Activated naive CD8-positive, alpha-beta T cell (primary cell): Measurements from ENCODE around the gene CABLES2.

Experiments
- H3K27ac Mint-ChIP-seq: one replicate; pipeline ENCODE4 v1.8.0; 2021; ENCODE audit warnings: mixed read lengths
- H3K27me3 Mint-ChIP-seq: one replicate; pipeline ENCODE4 v1.8.0; 2021; ENCODE audit warnings: mixed read lengths
- H3K36me3 Mint-ChIP-seq: one replicate; pipeline ENCODE4 v1.8.0; 2021; ENCODE audit warnings: mixed read lengths
- H3K4me1 Mint-ChIP-seq: one replicate; pipeline ENCODE4 v1.8.0; 2021; ENCODE audit warnings: low read depth, mixed read lengths
- H3K4me3 Mint-ChIP-seq: one replicate; pipeline ENCODE4 v1.8.0; 2021; ENCODE audit warnings: mild to moderate bottlenecking, mixed read lengths
- H3K9me3 Mint-ChIP-seq: one replicate; pipeline ENCODE4 v1.8.0; 2021; ENCODE audit warnings: low read depth, mixed read lengths

The CABLES2 gene

DNA sequence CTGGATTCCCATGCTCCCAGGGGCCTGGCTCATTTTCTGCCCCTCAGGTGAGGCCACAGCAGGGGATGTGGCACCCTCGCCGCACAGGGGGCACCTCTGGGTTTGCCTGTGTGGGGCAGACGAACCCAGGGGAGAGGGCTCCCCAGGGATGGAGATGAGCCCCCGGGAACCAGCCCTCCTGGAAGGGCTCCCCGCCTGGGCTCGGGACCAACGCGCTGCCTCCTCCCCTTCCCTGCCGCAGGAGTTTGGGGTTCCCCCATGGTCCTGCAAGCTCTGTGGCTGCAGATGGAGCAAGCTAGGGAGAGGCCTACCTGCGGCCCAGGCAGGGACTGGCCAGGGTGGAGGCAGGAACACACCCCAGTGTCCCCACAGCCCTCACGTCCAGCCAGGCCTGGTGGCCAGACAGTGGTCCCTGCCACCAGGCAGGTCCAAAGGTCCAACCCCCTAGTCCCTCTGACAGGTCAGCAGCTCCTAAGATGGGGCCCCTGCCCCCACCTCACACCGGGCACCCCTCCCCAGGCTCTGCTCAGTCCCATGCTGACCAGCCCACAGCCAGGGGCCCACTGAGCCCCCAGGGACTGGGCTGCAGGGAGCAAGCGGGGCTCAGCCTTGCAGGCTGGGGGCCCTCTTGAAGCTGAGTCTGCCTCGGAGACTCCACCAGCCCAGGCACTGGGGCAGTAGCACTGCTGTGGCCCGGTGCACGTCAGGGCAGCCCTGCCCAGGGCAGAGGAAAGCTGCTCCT, 53.6 kb downstream of the CABLES2 start:
- Mint-ChIP-seq H3K27me3 (no peaks in the 10 kb centered on the region), H3K4me1 (no peaks in the 10 kb centered on the region), H3K9me3 (no peaks in the 10 kb centered on the region), H3K36me3 (peaks cover 2% of the 10 kb centered on the region), H3K27ac (no peak overlapping the region), H3K4me3 (no peak overlapping the region)

- Mint-ChIP-seq H3K27me3 (no peaks in the 10 kb centered on the region), H3K36me3 (peaks cover 2% of the 10 kb centered on the region), H3K4me1 (no peaks in the 10 kb centered on the region), H3K4me3 (no peak overlapping the region), H3K27ac (no peak overlapping the region), H3K9me3 (no peaks in the 10 kb centered on the region)
Observed at GRCh38 chr20:62352402-62353288, 54.4 kb downstream of the CABLES2 start.

DNA sequence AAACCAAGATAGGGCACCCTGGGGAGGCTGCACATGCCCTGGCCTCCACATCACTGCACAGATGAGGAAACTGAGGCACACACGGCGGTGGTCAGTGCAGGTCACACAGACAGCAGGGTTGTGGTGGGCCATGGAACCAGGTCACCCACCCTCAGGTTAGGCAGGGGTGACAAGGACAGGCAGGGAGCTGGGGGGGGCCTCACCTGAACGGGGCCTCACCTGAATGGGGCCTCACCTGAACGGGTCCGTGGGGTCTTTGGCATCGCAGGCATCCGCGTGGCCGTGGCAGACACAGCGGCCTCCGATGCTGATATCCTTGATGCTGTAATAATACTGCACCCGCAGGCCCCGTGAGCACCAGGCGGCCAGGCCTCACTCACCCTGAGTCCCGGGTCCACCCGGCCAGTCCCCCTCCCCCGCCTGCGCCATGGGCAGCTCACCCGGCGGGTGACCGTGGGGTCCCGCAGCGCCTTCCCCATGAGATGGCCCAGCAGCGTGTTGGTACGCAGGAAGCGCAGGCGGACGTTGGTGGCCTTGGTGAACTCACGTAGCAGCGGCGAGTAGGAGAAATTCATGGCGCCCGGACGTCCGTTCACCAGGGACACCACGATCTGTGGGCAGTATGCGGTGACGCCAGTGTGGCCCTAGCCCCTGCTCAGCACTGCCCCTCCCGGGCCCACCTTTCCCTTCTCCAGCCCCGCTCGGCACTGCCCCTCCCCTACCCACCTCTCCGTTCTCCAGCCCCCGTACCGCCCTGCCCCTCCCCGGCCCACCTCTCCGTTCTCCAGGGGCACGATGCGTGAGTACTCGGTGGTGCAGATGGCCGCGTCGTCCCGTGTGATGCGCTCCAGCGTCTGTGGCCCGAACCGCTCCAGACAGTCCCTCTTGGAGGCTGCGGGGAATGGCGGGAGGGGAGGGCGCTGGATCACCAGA, 55.4 kb downstream of the CABLES2 start:
- Mint-ChIP-seq H3K4me1 (no peaks in the 10 kb centered on the region), H3K27me3 (no peaks in the 10 kb centered on the region), H3K4me3 (no peak overlapping the region), H3K27ac (no peak overlapping the region), H3K36me3 (peaks cover 2% of the 10 kb centered on the region), H3K9me3 (no peaks in the 10 kb centered on the region)

DNA sequence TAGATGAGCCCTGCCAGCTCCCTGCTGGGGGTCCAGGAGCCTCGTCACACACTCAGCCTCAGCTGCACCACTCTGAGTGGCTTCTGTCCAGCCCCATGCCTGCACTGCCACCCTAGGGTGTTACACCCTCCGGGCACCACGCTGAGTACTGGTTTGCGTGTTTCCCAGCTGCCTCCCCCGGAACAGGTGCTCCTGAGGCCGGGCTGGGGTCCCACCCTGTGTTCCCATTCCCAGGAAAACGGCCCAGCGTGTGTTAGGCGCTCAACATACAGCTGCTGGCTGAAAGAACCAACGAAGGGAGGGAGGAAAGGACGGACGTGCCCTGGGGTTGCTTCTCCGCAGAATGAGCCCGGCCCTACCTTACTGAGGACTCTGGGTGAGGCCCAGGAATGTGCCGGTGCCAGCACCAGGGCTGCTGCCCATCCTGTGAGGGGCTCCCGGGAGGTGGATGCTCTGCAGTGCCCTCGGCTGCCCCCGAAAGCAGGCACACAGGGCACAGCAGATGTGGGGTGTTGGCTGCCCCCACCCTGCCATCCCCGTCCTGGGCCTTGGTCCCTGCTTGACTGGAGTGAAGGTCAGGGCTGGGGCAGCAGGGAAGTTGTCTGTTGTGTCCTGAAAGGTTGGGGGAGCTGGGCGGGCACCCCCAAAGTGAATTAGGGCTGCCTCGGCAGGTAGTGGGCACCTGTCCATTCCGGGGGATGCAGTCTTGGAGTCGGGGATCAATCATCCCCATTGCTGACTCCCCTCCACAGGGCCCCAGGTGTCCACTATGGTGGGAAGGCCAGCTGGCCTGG, 56.3 kb downstream of the CABLES2 start:
- H3K27me3 Mint-ChIP-seq: no peaks in the 10 kb centered on the region
- no peak overlapping the region for H3K4me3 Mint-ChIP-seq

GRCh38 chr20:62350098-62350628, 56.9 kb downstream of the CABLES2 start:
- Mint-ChIP-seq H3K9me3 (no peaks in the 10 kb centered on the region), H3K4me3 (no peak overlapping the region), H3K27ac (no peak overlapping the region), H3K27me3 (no peaks in the 10 kb centered on the region), H3K36me3 (peaks cover 2% of the 10 kb centered on the region), H3K4me1 (no peaks in the 10 kb centered on the region)

More for the DNA sequence above, 56.3 kb downstream of the CABLES2 start:
- Mint-ChIP-seq H3K36me3 (peaks cover 2% of the 10 kb centered on the region), H3K9me3 (no peaks in the 10 kb centered on the region), H3K27ac (no peak overlapping the region), H3K4me1 (no peaks in the 10 kb centered on the region)

- Mint-ChIP-seq H3K4me1 (no peaks in the 10 kb centered on the region), H3K27me3 (no peaks in the 10 kb centered on the region), H3K4me3 (no peak overlapping the region), H3K9me3 (no peaks in the 10 kb centered on the region), H3K27ac (peak overlapping the region; percentile 54), H3K36me3 (peaks cover 2% of the 10 kb centered on the region)
Observed at GRCh38 chr20:62349556-62350097, 57.5 kb downstream of the CABLES2 start.

- peaks cover 2% of the 10 kb centered on the region for H3K36me3 Mint-ChIP-seq
- H3K4me1 Mint-ChIP-seq: no peaks in the 10 kb centered on the region
- no peaks in the 10 kb centered on the region for H3K9me3 Mint-ChIP-seq
- no peak overlapping the region for H3K4me3 Mint-ChIP-seq
- no peak overlapping the region for H3K27ac Mint-ChIP-seq
- no peaks in the 10 kb centered on the region for H3K27me3 Mint-ChIP-seq
Observed at GRCh38 chr20:62348604-62349003, 58.5 kb downstream of the CABLES2 start.

- no peaks in the 10 kb centered on the region for H3K27me3 Mint-ChIP-seq
- no peak overlapping the region for H3K27ac Mint-ChIP-seq
- H3K4me1 Mint-ChIP-seq: no peaks in the 10 kb centered on the region
- H3K36me3 Mint-ChIP-seq: peaks cover 2% of the 10 kb centered on the region
- no peak overlapping the region for H3K4me3 Mint-ChIP-seq
- H3K9me3 Mint-ChIP-seq: no peaks in the 10 kb centered on the region
Observed at GRCh38 chr20:62347445-62347844, 59.6 kb downstream of the CABLES2 start.

DNA sequence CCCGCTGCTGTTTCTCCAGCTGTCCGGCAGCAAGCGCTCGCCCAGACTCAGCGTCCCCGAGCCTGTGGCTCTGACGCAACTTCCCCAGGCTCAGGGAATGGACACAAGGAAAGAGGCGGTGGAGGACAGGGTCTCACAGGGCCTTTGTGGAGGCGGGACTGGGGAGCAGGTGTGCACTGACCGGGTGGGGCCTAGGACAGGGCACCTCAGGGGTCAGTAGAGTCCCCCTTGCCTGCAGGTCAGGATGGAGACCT, 60.0 kb downstream of the CABLES2 start:
- H3K27me3 Mint-ChIP-seq: no peaks in the 10 kb centered on the region
- H3K9me3 Mint-ChIP-seq: no peaks in the 10 kb centered on the region
- no peak overlapping the region for H3K4me3 Mint-ChIP-seq
- H3K4me1 Mint-ChIP-seq: no peaks in the 10 kb centered on the region
- no peak overlapping the region for H3K27ac Mint-ChIP-seq
- peaks cover 2% of the 10 kb centered on the region for H3K36me3 Mint-ChIP-seq

DNA sequence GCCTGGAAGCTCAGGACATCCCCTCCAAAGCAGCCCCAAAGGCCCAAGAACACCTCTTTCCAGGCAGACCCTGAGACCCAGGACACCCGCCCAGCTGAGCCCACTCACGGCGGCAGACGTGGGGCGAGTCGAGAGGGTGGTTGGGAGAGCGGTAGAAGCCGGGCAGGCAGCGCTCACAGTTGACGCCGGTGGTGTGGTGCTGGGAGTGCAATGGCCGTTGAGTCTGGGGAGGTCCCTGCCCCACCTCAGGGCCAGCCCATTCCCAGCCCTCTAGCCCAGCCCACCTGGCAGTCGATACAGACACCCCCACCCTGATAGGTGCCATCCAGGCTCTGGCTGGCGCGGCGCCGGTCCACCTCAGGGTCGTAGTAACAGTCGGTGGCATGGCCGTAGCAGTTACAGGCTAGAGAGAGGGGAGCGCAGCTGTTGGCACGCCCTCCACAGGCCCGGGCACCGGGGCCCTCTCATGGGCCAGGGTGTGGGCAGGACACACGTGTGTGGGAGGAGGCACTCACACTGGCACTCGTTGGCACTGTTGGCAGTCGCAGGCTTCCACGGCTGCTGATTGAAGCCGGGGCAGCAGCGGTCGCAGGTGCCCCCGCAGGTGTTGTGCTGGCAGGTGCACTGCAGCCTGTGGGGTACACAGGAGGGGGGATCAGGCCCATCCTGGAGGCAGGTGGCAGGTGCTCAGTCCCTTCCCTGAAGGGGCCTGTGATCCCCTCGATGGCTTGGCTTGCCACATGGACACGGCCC, 60.5 kb downstream of the CABLES2 start:
- Mint-ChIP-seq H3K4me3 (no peak overlapping the region), H3K36me3 (peaks cover 2% of the 10 kb centered on the region), H3K27ac (no peak overlapping the region), H3K27me3 (no peaks in the 10 kb centered on the region), H3K9me3 (no peaks in the 10 kb centered on the region), H3K4me1 (no peaks in the 10 kb centered on the region)

- no peak overlapping the region for H3K27ac Mint-ChIP-seq
- H3K9me3 Mint-ChIP-seq: no peaks in the 10 kb centered on the region
- peaks cover 2% of the 10 kb centered on the region for H3K36me3 Mint-ChIP-seq
- no peaks in the 10 kb centered on the region for H3K4me1 Mint-ChIP-seq
- no peaks in the 10 kb centered on the region for H3K27me3 Mint-ChIP-seq
- H3K4me3 Mint-ChIP-seq: no peak overlapping the region
Observed at GRCh38 chr20:62345681-62346370, 61.3 kb downstream of the CABLES2 start.

- Mint-ChIP-seq H3K27ac (no peak overlapping the region), H3K27me3 (peaks cover 3% of the 10 kb centered on the region), H3K4me1 (no peaks in the 10 kb centered on the region), H3K4me3 (no peak overlapping the region), H3K36me3 (peaks cover 2% of the 10 kb centered on the region), H3K9me3 (no peaks in the 10 kb centered on the region)
Observed at GRCh38 chr20:62344782-62345181, 62.3 kb downstream of the CABLES2 start.

DNA sequence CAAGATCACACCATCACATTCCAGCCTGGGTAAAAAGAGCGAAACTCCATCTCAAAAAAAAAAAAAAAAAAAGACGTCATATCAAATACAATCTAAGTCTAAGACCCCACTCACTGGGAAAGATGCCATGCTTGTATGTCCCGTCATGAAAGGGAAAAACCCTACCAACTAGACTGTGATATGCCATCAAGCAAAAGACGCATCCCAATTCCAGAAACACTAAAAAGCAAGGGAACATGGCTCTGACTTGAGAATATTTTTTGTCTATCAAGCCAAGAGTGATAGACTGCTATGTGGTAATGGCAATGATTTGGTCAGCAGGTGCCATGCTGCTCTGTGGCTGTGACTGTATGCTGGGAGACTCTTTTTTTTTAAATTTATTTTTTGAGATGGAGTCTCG, 63.0 kb downstream of the CABLES2 start:
- Mint-ChIP-seq H3K4me3 (no peak overlapping the region), H3K27me3 (peaks cover 6% of the 10 kb centered on the region), H3K4me1 (no peaks in the 10 kb centered on the region), H3K9me3 (no peaks in the 10 kb centered on the region), H3K36me3 (peaks cover 2% of the 10 kb centered on the region), H3K27ac (no peak overlapping the region)
